Neutrophil (primary cell): ENCODE measurements around the gene ATP6V1F.

Source experiments
- H3K27ac ChIP-seq: fragments of 200-600 bp; sonication (generic); 2 replicates; pipeline ENCODE4 v1.5.1; 2016; ENCODE audit warnings: mild to moderate bottlenecking, moderate library complexity
- H3K27me3 ChIP-seq: fragments of 200-600 bp; sonication (generic); 2 replicates; pipeline ENCODE4 v1.6.0; 2016; ENCODE audit warnings: mild to moderate bottlenecking
- H3K36me3 ChIP-seq: fragments of 200-600 bp; sonication (generic); 2 replicates; pipeline ENCODE4 v1.5.1; 2017
- H3K4me1 ChIP-seq, 2 experiments: fragments of 200-600 bp in 1 of 2; sonication (generic) in 1 of 2; 1 replicate in 1 of 2; 2 replicates in 1 of 2; pipeline versions ENCODE4 v1.5.1 to v1.6.1; 2013 to 2016; ENCODE audit warnings: low read depth in 1 of 2, low read length in 1 of 2, mild to moderate bottlenecking in 1 of 2, moderate library complexity in 1 of 2; ENCODE audit not compliant: control insufficient read depth in 1 of 2, insufficient read depth in 1 of 2
- H3K4me3 ChIP-seq, 2 experiments: fragments of 200-600 bp in 1 of 2; sonication (generic) in 1 of 2; 1 replicate in 1 of 2; 2 replicates in 1 of 2; pipeline ENCODE4 v1.5.1; 2013 to 2016; ENCODE audit warnings: low read depth in 1 of 2, low read length in 1 of 2, mild to moderate bottlenecking in 1 of 2, moderate library complexity in 1 of 2
- H3K9me3 ChIP-seq: fragments of 200-600 bp; sonication (generic); 2 replicates; pipeline ENCODE4 v1.5.1; 2016
- CTCF ChIP-seq: fragments of 200-600 bp; sonication (generic); IDR thresholded peaks from 2 replicates; pipeline ENCODE4 v1.5.1; 2016; ENCODE audit warnings: antibody characterized with exemption

Gene ATP6V1F

GRCh38 chr7:128837521-128837921 is 25.1 kb upstream of the ATP6V1F start:
- Histone ChIP-seq H3K36me3 (no peaks in the 10 kb centered on the region), H3K27ac (no peak overlapping the region), H3K4me3 (no peak overlapping the region), H3K27me3 (peaks cover 33% of the 10 kb centered on the region), H3K9me3 (no peaks in the 10 kb centered on the region), H3K4me1 (no peaks in the 10 kb centered on the region)
- TF ChIP-seq CTCF = no peak

GRCh38 chr7:128838109-128838779 is 24.4 kb upstream of the ATP6V1F start:
- no peaks in the 10 kb centered on the region for H3K36me3 ChIP-seq
- H3K4me3 ChIP-seq = no peak overlapping the region
- no peaks in the 10 kb centered on the region for H3K9me3 ChIP-seq
- no peaks in the 10 kb centered on the region for H3K4me1 ChIP-seq
- no peak for TF ChIP-seq CTCF
- no peak overlapping the region for H3K27ac ChIP-seq
- peaks cover 25% of the 10 kb centered on the region for H3K27me3 ChIP-seq

- TF ChIP-seq CTCF = no peak
- no peak overlapping the region for H3K4me3 ChIP-seq
- H3K4me1 ChIP-seq = no peaks in the 10 kb centered on the region
- no peak overlapping the region for H3K27ac ChIP-seq
- no peaks in the 10 kb centered on the region for H3K36me3 ChIP-seq
- H3K9me3 ChIP-seq = no peaks in the 10 kb centered on the region
- H3K27me3 ChIP-seq = peaks cover 16% of the 10 kb centered on the region
These were observed 23.5 kb upstream of the ATP6V1F start for GRCh38 chr7:128838981-128839731.

GRCh38 chr7:128839751-128840177 is 22.9 kb upstream of the ATP6V1F start:
- Histone ChIP-seq H3K27me3 (peaks cover 10% of the 10 kb centered on the region), H3K4me1 (no peaks in the 10 kb centered on the region), H3K27ac (no peak overlapping the region), H3K9me3 (no peaks in the 10 kb centered on the region), H3K36me3 (no peaks in the 10 kb centered on the region), H3K4me3 (no peak overlapping the region)
- no peak for TF ChIP-seq CTCF

- Histone ChIP-seq H3K36me3 (no peaks in the 10 kb centered on the region), H3K4me1 (no peaks in the 10 kb centered on the region), H3K4me3 (no peak overlapping the region)
These were observed 22.1 kb upstream of the ATP6V1F start for GRCh38 chr7:128840326-128841170.

More at GRCh38 chr7:128840326-128841170, 22.1 kb upstream of the ATP6V1F start:
- H3K27me3 ChIP-seq = peaks cover 2% of the 10 kb centered on the region
- TF ChIP-seq CTCF = no peak
- no peaks in the 10 kb centered on the region for H3K9me3 ChIP-seq
- no peak overlapping the region for H3K27ac ChIP-seq
